ENCODE measurements around the gene ZSCAN12. TPM values are rescaled to one million over a fixed set of nuclear protein-coding genes. Genes with fewer than 3 reads are reported as not detected.
"Not testable (repeated sequence)": the region's sequence is repeated elsewhere in the genome, so short reads cannot be mapped to it uniquely, and the experiment has no call there.

ZSCAN12 gene
- total RNA-seq, 1 experiment from 2014 or later, result 6.6 TPM

DNA sequence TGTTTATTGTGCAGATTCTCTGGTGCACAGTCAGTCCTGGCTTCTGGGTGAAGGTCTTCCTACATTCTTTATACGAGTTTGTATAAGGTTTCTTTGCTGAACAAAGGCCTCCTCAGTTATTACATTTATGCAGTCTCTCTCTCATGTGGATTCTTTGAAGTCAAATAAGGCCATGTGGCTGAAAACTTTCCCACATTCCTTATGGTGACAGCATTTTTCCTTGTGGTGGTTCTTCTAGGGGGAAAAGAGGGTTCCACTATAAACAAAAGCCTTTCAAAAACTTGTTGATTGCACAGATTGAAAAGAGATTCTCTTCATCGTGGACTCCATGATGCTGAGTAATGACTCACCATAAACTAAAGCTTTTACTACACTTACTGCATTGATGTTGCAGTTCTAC lies 19.2 kb downstream of the ZSCAN12 start:
- Histone ChIP-seq H3K27ac (peak overlapping the region; percentile 30), H3K4me3 (no peak overlapping the region), H3K27me3 (replicated peaks) (no peaks in the 10 kb centered on the region), H3K36me3 (peaks cover 85% of the 10 kb centered on the region), H3K9me3 (replicated peaks) (peaks cover 2% of the 10 kb centered on the region; the same call in 1 of the 2 replicates), H3K4me1 (replicated peaks) (no peaks in the 10 kb centered on the region)
- DNase-seq (ENCODE audit: low read depth in 1 of 2, low spot score in 2 of 2), result peak in 1 of 2 experiments; percentile 76

DNA sequence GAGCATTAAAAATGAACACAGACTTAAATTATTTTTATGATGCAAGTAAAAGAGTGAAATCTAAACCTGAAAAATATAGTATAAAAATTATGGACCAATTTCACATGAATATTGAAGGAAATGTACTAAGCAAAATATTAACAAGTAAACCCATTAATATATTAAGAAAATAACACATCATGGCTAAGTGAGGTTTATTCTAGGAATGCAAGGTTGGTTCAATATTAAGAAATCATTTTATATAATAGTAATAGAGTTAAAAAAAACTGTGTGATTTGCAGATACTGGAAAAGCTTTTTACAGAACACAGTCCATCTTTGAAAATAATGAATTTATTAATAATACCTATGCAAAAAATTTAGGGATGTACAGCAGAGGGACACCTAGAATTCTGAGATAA lies 20.9 kb downstream of the ZSCAN12 start:
- Histone ChIP-seq H3K27me3 (replicated peaks) (no peaks in the 10 kb centered on the region), H3K9me3 (replicated peaks) (peaks cover 2% of the 10 kb centered on the region; the same call in 1 of the 2 replicates), H3K4me1 (replicated peaks) (no peaks in the 10 kb centered on the region), H3K27ac (no peak overlapping the region), H3K36me3 (peaks cover 69% of the 10 kb centered on the region), H3K4me3 (no peak overlapping the region)
- DNase-seq (ENCODE audit: low read depth in 1 of 2, low spot score in 2 of 2), result no peak

DNA sequence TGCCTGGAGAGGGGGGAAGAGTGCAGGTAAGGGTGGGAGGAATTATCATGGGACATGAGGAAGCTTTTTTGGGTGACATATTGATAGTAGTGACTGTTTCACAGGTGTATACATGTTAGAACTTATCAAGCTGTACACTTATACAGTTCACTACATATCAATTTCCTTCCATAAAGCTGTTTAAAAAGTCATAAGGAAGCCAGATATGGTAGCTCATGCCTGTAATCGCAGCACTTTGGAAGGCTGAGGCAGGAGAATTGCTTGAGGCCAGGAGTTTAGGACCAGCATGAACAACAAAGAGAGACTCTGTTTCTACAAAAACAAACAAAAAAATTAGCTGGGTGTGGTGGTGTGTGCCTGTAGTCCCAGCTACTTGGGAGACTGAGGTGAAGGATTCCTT lies 21.7 kb downstream of the ZSCAN12 start:
- Histone ChIP-seq H3K4me3 (no peak overlapping the region), H3K27ac (no peak overlapping the region), H3K9me3 (replicated peaks) (peaks cover 2% of the 10 kb centered on the region), H3K27me3 (replicated peaks) (no peaks in the 10 kb centered on the region), H3K4me1 (replicated peaks) (no peaks in the 10 kb centered on the region), H3K36me3 (peaks cover 61% of the 10 kb centered on the region)
- no peak for DNase-seq (ENCODE audit: low read depth in 1 of 2, low spot score in 2 of 2)

DNA sequence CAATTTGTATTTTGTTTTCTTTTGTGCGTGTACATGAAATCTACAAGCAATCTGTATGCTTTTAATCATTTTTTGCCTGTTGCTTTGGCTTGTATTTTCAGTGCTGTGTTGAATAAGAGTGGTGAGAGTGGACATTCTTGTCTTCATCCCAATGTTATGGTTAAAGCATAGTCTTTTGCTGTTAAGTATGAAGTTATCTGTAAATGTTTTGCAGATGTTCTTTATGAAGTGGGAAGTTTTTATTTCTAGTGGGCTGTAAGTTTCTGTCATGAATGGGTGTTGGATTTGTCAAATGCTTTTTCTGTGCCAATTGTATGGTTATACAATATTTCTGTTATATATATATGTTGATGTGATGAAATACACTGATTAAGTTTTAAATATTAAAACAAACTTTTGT lies 25.6 kb downstream of the ZSCAN12 start:
- Histone ChIP-seq H3K4me3 (no peak overlapping the region), H3K27ac (no peak overlapping the region), H3K27me3 (replicated peaks) (no peaks in the 10 kb centered on the region), H3K36me3 (peaks cover 22% of the 10 kb centered on the region), H3K9me3 (replicated peaks) (peaks cover 2% of the 10 kb centered on the region; the same call in 1 of the 2 replicates), H3K4me1 (replicated peaks) (no peaks in the 10 kb centered on the region)
- no peak for DNase-seq (ENCODE audit: low read depth in 1 of 2, low spot score in 2 of 2)

DNA sequence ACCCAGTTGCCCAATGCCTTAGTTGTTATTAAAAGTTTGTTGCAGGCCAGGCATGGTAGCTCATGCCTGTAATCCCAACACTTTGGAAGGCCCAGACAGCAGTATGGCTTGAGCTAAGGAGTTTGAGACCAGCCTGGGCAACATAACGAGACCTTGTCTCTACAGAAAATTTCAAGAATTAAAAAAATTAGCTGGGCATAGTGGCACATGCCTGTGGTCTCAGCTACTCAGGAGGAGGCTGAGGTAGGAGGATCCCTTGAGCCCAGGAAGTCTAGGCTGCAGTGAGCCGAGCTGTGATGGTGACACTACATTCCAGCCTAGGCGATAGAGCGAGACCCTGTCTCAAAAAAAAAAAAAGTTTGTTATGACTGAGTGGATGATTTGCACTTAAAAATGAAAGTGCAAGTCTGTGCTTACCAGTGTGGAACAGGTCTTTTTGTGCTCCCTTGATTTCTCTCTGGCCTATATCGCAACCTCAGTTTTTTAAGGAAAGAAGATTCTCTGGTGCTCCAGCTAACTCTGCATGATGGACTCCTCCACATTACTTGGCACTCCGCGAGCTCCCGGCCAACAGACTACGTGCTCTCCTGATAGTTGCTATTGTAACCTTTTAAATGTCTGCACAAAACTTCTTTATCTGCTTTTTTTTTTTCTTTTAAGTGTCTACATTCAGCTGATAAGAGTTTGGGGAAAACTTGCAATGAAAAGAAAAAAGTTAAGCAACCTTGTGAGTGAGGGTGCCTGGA lies 27.7 kb downstream of the ZSCAN12 start:
- Histone ChIP-seq H3K27me3 (replicated peaks) (no peaks in the 10 kb centered on the region), H3K27ac (no peak overlapping the region), H3K36me3 (peaks cover 8% of the 10 kb centered on the region; the same call in 1 of the 2 replicates), H3K4me1 (replicated peaks) (no peaks in the 10 kb centered on the region), H3K9me3 (replicated peaks) (no peaks in the 10 kb centered on the region; the same call in 1 of the 2 replicates), H3K4me3 (no peak overlapping the region)
- DNase-seq (ENCODE audit: low read depth in 1 of 2, low spot score in 2 of 2), result no peak

DNA sequence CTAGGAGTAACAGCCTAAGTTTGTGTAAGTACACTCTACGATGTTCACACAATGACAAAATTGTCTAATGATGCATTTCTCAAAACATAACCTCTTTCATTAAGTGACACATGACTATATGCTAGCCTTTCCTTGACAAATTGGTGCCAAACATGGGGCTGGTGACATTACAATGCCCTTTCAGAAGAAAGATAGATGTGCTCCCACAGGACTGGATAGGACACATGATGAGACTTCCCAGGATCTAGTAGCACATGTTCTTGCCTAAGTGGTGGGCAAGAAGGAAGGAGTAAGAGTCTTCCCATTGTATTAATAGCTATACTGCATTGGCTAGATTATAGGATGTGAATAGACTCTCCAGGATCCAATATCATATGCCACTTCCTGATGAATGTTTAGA lies 28.3 kb downstream of the ZSCAN12 start:
- no peak for DNase-seq (ENCODE audit: low read depth in 1 of 2, low spot score in 2 of 2)
- Histone ChIP-seq H3K27me3 (replicated peaks) (no peaks in the 10 kb centered on the region), H3K36me3 (peaks cover 11% of the 10 kb centered on the region), H3K4me1 (replicated peaks) (no peaks in the 10 kb centered on the region), H3K9me3 (replicated peaks) (no peaks in the 10 kb centered on the region; the same call in 1 of the 2 replicates), H3K27ac (no peak overlapping the region), H3K4me3 (no peak overlapping the region)

DNA sequence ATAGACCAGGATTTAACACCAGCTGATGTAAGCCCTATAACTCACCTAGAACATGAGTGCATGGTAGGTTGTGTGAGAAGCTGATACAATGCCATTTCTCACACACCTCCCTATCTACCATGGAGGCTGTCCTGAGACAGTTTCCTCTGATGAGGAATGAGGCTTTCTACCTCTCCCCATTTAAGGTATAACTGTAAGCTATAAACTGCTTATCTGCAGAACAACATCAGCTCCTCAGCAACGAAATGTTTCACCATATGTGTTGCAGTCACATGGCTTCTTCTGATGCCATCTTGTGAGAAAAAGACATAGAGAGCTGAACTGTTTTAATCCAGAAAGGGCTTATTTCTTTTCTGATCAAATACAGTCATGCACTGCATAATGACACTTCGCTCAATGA lies 29.1 kb downstream of the ZSCAN12 start:
- no peaks in the 10 kb centered on the region; the same call in 1 of the 2 replicates for H3K9me3 ChIP-seq (replicated peaks)
- no peak for DNase-seq (ENCODE audit: low read depth in 1 of 2, low spot score in 2 of 2)
- H3K4me1 ChIP-seq (replicated peaks), result no peaks in the 10 kb centered on the region
- H3K4me3 ChIP-seq, result no peak overlapping the region
- H3K27ac ChIP-seq, result no peak overlapping the region
- no peaks in the 10 kb centered on the region for H3K27me3 ChIP-seq (replicated peaks)
- H3K36me3 ChIP-seq, result peaks cover 12% of the 10 kb centered on the region

DNA sequence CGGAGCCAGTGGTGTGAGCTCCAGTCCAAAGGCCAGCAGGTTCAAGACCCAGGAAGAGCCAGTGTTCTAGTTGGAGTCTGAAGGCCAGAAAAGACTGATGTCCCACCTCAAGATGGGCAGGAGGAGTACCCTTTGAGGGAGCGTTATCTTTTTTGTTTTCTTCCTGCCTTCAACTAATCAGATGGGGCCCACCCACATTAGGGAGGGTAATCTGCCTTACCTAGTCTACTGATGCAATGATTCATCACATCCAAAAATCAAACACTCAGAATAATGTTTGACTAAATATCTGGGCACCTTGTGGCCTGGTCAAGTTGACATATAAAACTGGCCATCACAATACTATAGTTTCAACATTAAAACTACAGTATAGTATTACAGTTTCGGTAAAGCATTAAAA lies 30.1 kb downstream of the ZSCAN12 start:
- no peaks in the 10 kb centered on the region; the same call in 1 of the 2 replicates for H3K9me3 ChIP-seq (replicated peaks)
- DNase-seq (ENCODE audit: low read depth in 1 of 2, low spot score in 2 of 2), result no peak
- no peak overlapping the region for H3K4me3 ChIP-seq
- H3K4me1 ChIP-seq (replicated peaks), result no peaks in the 10 kb centered on the region
- H3K27me3 ChIP-seq (replicated peaks), result no peaks in the 10 kb centered on the region
- no peak overlapping the region for H3K27ac ChIP-seq
- peaks cover 21% of the 10 kb centered on the region for H3K36me3 ChIP-seq

DNA sequence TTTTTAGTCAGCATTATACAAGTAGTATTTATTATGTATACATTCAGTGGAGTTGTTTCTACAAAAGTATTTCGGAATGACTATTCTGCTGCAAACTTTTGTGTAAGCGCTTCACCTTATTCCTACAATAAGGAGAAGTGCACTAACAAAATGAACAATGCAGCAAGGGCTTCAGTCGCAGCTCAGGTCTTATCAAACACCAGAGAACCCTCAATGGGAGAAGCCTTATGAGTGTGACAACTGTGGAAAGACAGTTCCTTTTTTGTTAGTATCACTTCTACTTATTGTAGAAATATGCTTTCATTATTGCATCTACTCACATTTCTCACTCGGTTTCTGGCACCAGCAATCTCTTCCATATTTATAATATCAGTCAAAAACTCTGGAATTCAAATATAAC lies 31.0 kb downstream of the ZSCAN12 start:
- Histone ChIP-seq H3K27ac (no peak overlapping the region), H3K4me1 (replicated peaks) (no peaks in the 10 kb centered on the region), H3K27me3 (replicated peaks) (no peaks in the 10 kb centered on the region), H3K36me3 (peaks cover 30% of the 10 kb centered on the region), H3K4me3 (no peak overlapping the region), H3K9me3 (replicated peaks) (no peaks in the 10 kb centered on the region; the same call in 1 of the 2 replicates)
- DNase-seq (ENCODE audit: low read depth in 1 of 2, low spot score in 2 of 2), result no peak

DNA sequence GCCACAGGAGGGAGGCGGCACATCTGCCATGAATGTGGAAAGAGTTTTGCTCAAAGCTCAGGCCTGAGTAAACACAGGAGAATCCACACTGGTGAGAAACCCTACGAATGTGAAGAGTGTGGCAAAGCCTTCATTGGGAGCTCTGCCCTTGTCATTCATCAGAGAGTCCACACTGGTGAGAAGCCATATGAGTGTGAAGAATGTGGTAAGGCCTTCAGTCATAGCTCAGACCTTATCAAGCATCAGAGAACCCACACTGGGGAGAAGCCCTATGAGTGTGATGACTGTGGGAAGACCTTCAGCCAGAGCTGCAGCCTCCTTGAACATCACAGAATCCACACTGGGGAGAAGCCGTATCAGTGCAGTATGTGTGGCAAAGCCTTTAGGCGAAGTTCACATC lies 34.0 kb downstream of the ZSCAN12 start:
- H3K4me3 ChIP-seq; H3K27me3 ChIP-seq (replicated peaks); H3K9me3 ChIP-seq (replicated peaks); H3K4me1 ChIP-seq (replicated peaks); H3K27ac ChIP-seq; DNase-seq (ENCODE audit: low read depth in 1 of 2, low spot score in 2 of 2): not testable (repeated sequence)
- peaks cover 46% of the 10 kb centered on the region for H3K36me3 ChIP-seq

DNA sequence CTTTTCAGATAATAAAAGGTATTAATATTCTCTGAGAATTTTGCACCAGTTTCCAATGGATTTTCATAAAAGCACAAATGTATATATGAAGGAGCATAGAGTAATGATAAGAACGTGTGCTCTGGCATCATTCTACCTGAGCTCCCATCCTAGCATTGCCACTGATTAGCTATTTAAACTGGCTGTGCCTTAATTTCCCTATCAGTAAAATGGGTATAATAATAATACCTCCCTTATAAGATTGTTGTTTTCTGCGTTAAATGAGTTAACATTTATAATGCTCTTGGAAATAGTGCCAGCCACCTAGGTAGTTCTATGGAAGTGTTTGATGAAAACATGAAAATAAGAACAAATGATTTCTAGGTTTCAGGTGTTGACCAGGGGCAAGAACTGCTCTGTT lies 38.6 kb downstream of the ZSCAN12 start:
- peaks cover 15% of the 10 kb centered on the region for H3K4me1 ChIP-seq (replicated peaks)
- H3K4me3 ChIP-seq, result no peak overlapping the region
- no peaks in the 10 kb centered on the region for H3K27me3 ChIP-seq (replicated peaks)
- DNase-seq (ENCODE audit: low read depth in 1 of 2, low spot score in 2 of 2), result no peak
- H3K36me3 ChIP-seq, result peaks cover 37% of the 10 kb centered on the region
- no peak overlapping the region for H3K27ac ChIP-seq
- no peaks in the 10 kb centered on the region for H3K9me3 ChIP-seq (replicated peaks)

DNA sequence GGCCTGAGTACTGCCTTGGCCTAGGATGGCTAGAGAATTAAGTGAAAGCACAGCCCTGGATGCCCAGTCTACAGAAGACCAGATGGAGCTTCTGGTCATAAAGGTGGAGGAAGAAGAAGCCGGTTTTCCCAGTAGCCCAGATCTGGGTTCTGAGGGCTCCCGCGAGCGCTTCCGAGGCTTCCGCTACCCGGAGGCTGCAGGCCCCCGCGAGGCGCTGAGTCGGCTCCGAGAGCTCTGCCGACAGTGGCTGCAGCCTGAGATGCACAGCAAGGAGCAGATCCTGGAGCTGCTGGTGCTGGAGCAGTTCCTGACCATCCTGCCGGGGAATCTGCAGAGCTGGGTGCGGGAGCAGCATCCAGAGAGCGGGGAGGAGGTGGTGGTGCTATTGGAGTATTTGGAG lies 40.0 kb downstream of the ZSCAN12 start:
- peaks cover 26% of the 10 kb centered on the region for H3K36me3 ChIP-seq
- not testable (repeated sequence) for H3K27ac ChIP-seq; H3K4me3 ChIP-seq; H3K27me3 ChIP-seq (replicated peaks); H3K9me3 ChIP-seq (replicated peaks); DNase-seq (ENCODE audit: low read depth in 1 of 2, low spot score in 2 of 2)
- peaks cover 25% of the 10 kb centered on the region for H3K4me1 ChIP-seq (replicated peaks)

DNA sequence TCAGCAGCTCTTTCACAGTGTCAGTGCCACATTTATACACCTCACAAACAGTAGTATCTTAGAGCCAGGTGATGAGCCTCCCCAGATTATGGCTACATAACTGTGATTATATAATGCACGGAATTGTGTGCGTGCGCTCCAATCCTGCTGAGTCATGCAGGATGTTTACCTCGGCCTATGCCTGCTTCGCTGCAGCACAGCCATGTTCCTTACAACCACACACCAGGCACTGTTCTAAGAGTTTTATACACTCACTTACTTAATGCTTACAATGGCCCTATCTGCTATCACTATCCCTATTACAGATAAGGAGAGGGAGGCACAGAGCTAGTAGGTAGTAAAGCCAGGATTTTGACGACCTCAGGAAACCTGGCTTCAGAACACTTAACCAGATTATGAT lies 42.5 kb downstream of the ZSCAN12 start:
- H3K9me3 ChIP-seq (replicated peaks), result no peaks in the 10 kb centered on the region
- H3K4me3 ChIP-seq, result no peak overlapping the region
- H3K4me1 ChIP-seq (replicated peaks), result peaks cover 39% of the 10 kb centered on the region
- peak; percentile 46 to 61 for DNase-seq (ENCODE audit: low read depth in 1 of 2, low spot score in 2 of 2)
- no peaks in the 10 kb centered on the region for H3K27me3 ChIP-seq (replicated peaks)
- H3K36me3 ChIP-seq, result peaks cover 11% of the 10 kb centered on the region
- peak overlapping the region; percentile 73 for H3K27ac ChIP-seq

DNA sequence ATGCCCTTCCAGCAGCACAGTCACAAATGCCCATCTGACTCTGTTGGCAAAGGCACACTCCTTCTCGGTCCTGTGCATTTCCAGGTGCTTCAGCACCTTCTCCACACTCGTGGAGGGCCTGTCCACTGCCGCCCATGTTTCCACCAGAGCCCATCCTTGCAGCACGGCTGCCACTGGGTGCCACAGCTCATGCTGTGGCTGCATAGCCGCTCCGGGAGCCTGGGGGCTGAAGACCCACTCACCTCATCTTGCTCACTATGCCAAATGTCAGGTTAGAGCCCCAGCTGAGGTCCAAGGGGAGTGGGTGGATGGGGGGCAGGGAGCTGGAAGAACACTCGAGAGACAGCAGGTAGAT lies 42.9 kb downstream of the ZSCAN12 start:
- H3K4me3 ChIP-seq, result no peak overlapping the region
- no peak for DNase-seq (ENCODE audit: low read depth in 1 of 2, low spot score in 2 of 2)
- H3K36me3 ChIP-seq, result peaks cover 8% of the 10 kb centered on the region
- peak overlapping the region; percentile 73 for H3K27ac ChIP-seq
- no peaks in the 10 kb centered on the region for H3K27me3 ChIP-seq (replicated peaks)
- no peaks in the 10 kb centered on the region for H3K9me3 ChIP-seq (replicated peaks)
- H3K4me1 ChIP-seq (replicated peaks), result peaks cover 39% of the 10 kb centered on the region

All from SJSA1 (cell line).